GM13977 (cell line): ENCODE data around the gene PAAF1.

ENCODE experiments used
- DNase-seq: peaks from one replicate; pipeline ENCODE4 v3.0.0; 2012; ENCODE audit warnings: low spot score
- in situ Hi-C: fragments of 300-500 bp; cut with MboI; formaldehyde crosslinking; loops from one replicate; pipeline ENCODE4 v1.12.0; 2022; ENCODE audit warnings: low sequenced_read_pairs, low pct_unique_long_range_greater_than_20kb, mixed read lengths, inconsistent platforms; ENCODE audit not compliant: unreplicated experiment
- TF ChIP-seq, protein P1 (sequence below): IDR thresholded peaks from 2 replicates; pipeline ENCODE4 v1.5.1; 2012; ENCODE audit warnings: mild to moderate bottlenecking, control low read depth; ENCODE audit not compliant: insufficient read depth; ENCODE audit errors: extremely low read depth, missing control alignments

PAAF1 gene

DNA sequence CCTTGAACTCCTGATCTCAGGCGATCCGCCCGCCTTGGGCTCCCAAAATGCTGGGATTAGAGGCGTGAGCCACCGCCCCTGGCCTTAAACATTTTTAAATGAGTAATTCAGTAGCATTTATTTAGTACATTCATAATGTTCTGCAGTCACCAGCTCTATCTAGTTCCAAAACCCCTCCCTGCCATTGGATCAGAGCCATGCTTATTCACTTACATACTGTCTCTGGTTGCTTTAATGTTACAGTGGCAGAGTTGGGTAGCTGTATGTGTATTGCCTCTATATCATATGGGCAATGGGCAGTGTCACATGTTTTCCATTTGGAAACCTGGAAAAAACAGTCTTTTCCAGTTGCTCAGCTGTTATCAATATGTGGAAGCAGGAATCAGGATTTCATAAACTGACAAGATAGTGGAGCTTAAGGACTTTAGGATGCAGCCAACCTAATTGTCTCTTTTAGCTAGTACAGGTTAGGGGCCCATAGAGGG, 10.7 kb upstream of the PAAF1 start:
- in situ Hi-C loops: no loop called here
- DNase-seq: no peak
- TF ChIP-seq, protein P1, sequence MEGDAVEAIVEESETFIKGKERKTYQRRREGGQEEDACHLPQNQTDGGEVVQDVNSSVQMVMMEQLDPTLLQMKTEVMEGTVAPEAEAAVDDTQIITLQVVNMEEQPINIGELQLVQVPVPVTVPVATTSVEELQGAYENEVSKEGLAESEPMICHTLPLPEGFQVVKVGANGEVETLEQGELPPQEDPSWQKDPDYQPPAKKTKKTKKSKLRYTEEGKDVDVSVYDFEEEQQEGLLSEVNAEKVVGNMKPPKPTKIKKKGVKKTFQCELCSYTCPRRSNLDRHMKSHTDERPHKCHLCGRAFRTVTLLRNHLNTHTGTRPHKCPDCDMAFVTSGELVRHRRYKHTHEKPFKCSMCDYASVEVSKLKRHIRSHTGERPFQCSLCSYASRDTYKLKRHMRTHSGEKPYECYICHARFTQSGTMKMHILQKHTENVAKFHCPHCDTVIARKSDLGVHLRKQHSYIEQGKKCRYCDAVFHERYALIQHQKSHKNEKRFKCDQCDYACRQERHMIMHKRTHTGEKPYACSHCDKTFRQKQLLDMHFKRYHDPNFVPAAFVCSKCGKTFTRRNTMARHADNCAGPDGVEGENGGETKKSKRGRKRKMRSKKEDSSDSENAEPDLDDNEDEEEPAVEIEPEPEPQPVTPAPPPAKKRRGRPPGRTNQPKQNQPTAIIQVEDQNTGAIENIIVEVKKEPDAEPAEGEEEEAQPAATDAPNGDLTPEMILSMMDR: no peak

DNA sequence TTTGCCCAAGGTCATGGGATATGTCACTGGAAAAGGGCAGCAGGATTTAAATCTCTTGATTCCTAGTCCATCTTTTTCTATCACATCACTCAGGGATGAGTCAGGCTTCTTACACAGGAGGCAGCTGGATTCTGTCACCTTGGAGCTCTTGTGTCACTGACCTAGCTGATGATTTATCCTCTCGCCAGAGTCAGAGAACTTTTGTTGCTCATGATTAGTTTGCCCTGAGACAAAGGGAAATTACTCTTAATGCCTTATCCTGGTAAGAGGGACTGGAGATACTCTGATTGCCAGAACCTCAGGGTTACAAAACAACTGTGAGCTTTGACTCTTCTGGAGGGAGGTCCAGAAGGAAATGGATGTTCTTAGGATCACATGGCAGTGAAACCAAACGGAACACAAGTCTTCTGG, 10.2 kb upstream of the PAAF1 start:
- in situ Hi-C loops: no loop called here
- DNase-seq: no peak
- TF ChIP-seq, protein P1: no peak

DNA sequence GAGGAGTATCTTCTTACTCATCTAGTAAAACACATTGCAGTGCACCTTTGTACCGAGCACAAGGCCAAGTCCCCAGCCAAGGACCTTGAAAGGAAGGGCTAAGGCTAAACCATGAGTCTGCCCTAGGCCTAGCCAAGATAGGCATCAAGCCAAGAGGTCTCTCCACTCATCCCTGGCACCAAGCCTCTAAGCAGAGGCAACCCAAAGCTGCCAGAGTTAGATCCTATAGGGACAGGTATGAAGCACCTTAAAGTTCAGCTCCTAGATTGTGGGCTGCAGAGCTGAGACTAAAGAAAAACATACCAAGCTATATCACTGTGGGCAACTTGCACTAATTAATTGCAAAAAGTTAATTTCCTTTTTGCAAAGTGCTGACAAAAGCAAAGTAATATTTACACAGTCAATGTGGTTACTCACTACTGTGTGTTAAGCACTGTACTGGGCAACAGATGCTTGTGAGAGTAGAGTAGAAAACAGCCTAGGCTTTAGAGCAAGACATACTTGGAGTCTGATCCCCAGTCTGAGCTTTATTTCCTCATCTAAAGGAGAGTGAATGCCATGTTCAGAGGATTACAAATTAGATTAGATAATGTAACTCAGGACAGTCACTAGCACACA, 7.4 kb upstream of the PAAF1 start:
- DNase-seq: no peak
- in situ Hi-C loops: no loop called here
- TF ChIP-seq, protein P1: no peak

DNA sequence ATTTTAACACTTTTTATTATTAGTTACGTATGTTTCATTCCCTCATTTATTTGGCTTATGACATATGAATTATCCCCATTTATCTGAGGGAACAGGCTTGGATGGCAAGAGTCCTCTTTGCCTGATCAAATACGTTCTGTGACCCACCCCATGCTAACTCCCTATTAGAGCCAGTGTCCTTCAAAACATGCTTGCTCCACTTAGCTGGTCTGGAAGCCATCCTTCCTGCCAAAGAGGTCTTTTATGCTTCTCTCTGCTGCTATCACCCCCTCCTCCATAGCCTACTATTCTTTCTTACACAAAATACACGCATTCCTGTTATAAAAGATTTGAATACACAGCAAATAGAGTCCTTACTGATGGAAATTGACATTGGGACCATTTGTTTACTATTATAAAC, 6.5 kb upstream of the PAAF1 start:
- no peak for DNase-seq
- in situ Hi-C loops: no loop called here
- TF ChIP-seq, protein P1: no peak

DNA sequence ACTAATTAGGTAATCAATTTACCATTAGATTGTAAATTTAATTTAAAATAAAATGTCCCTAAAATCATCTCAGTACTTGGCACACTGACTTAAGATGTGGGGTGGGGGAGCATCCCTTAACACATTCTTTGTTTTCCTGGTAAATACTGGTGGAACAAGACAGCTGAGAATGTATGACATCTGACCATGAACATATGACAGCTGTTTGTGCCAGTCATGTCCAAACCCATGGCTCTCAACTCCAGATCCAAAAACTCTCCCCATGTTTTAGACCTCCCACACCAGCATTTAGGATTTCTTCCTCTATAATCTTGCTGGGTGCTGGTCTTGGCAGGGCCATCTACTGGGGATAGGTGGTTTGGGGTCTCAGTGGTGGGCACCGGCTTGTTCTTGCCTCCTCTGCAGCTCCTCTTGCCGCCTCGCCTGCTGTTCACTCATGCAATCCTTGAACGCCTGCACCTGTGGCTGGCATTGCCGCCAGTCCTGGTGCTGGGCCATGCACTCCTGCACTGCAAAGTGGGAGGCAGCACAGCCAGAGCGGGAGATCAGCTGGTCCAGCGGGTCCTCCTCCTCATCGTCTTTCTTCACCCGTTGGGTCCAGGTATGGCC, 3.9 kb upstream of the PAAF1 start:
- TF ChIP-seq, protein P1: no peak
- no peak for DNase-seq
- in situ Hi-C loops: no loop called here

DNA sequence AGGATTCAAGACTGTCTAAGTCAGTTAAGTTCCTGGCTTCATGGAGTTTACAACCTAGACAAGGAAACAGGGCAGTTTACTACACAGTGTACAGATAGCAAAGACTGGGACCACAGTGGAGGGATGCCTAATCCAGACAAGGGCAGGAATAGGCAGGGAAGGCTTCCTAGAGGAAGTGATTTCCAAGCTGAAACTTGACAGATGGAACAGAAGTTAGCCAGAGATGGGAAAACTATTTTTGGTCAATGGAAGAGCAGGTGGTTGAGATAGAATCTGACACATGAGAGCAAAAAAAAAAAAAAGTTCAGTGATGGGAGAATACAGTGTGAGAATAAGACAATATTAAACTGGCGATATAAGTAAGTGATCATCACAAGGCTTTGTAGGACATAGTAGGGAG, 1.4 kb upstream of the PAAF1 start:
- TF ChIP-seq, protein P1: no peak
- no peak for DNase-seq
- in situ Hi-C loops: no loop called here
